Bone marrow (tissue), 2 donors: Measurements from ENCODE around the gene REPIN1.
A peak's percentile ranks its signal among the peaks of the same experiment; 100 is the strongest.

Experiments used
- DNase-seq, 2 donors: peaks; one replicate each; lab custom pipeline; 2025; lab: John Stamatoyannopoulos, UW

Gene REPIN1

GRCh38 chr7:150360363-150361058 lies 8.1 kb upstream of the REPIN1 start:
- DNase-seq = no peak

- DNase-seq = no peak
Observed at GRCh38 chr7:150361402-150361801, 7.2 kb upstream of the REPIN1 start.

GRCh38 chr7:150361807-150362621 lies 6.6 kb upstream of the REPIN1 start:
- DNase-seq = no peak

GRCh38 chr7:150363370-150363769 lies 5.3 kb upstream of the REPIN1 start:
- peak in 1 of 2 donors; percentile 17 for DNase-seq

- peak in 1 of 2 donors; percentile 84 for DNase-seq
Observed at GRCh38 chr7:150363872-150364271, 4.8 kb upstream of the REPIN1 start.

- DNase-seq = no peak
Observed at GRCh38 chr7:150365194-150365593, 3.4 kb upstream of the REPIN1 start.

- DNase-seq = peak in 1 of 2 donors; percentile 56
Observed at GRCh38 chr7:150365673-150366398, 2.8 kb upstream of the REPIN1 start.

GRCh38 chr7:150367677-150368095 lies 936 bp upstream of the REPIN1 start:
- no peak for DNase-seq

GRCh38 chr7:150368884-150369747 lies 494 bp downstream of the REPIN1 start:
- DNase-seq = peak in 1 of 2 donors; percentile 54

GRCh38 chr7:150369748-150370501 lies 1.3 kb downstream of the REPIN1 start:
- no peak for DNase-seq

- no peak for DNase-seq
Observed at GRCh38 chr7:150370612-150371071, 2.0 kb downstream of the REPIN1 start.

- no peak for DNase-seq
Observed at GRCh38 chr7:150371131-150371995, 2.7 kb downstream of the REPIN1 start.

- DNase-seq = no peak
Observed at GRCh38 chr7:150371996-150372270, 3.3 kb downstream of the REPIN1 start.

- no peak for DNase-seq
Observed at GRCh38 chr7:150372271-150373048, 3.8 kb downstream of the REPIN1 start.

GRCh38 chr7:150373049-150373801 lies 4.6 kb downstream of the REPIN1 start:
- no peak for DNase-seq

- no peak for DNase-seq
Observed at GRCh38 chr7:150374026-150374425, 5.4 kb downstream of the REPIN1 start.

GRCh38 chr7:150374472-150374871 lies 5.8 kb downstream of the REPIN1 start:
- no peak for DNase-seq
